WTC11 (cell line): ENCODE data around the gene CDYL. TPM values are rescaled to one million over a fixed set of nuclear protein-coding genes. Genes with fewer than 3 reads are reported as not detected.

Source experiments
- ATAC-seq: fragments of 200-7000 bp; cut with Tn5 transposase; 2 replicates; pipeline ENCODE4 v1.10.0; 2021; ENCODE audit warnings: mild to moderate bottlenecking, moderate library complexity
- CTCF ChIA-PET: fragments of 300-600 bp; sonication (Branson Sonifier 250); formaldehyde crosslinking; loops from one replicate; lab custom pipeline; 2021; ENCODE audit warnings: antibody characterized with exemption; lab: Charles Lee
- POLR2A ChIA-PET: fragments of 350-600 bp; sonication (Branson Sonifier 250); formaldehyde crosslinking; loops from one replicate; lab custom pipeline; 2021; ENCODE audit warnings: antibody characterized with exemption; lab: Charles Lee
- DNase-seq: peaks from one replicate; pipeline ENCODE4 v3.0.0; 2021; ENCODE audit warnings: low spot score
- H3K27ac Mint-ChIP-seq: 2 replicates; pipeline ENCODE4 v1.8.0; 2021; ENCODE audit warnings: mixed read lengths
- H3K27me3 Mint-ChIP-seq: 2 replicates; pipeline ENCODE4 v1.8.0; 2021; ENCODE audit warnings: low read depth, mild to moderate bottlenecking, moderate library complexity, mixed read lengths
- H3K36me3 Mint-ChIP-seq: 2 replicates; pipeline ENCODE4 v1.8.0; 2021; ENCODE audit warnings: mixed read lengths
- H3K4me1 Mint-ChIP-seq: 2 replicates; pipeline ENCODE4 v1.8.0; 2022; ENCODE audit warnings: mixed read lengths
- H3K4me3 Mint-ChIP-seq: 2 replicates; pipeline ENCODE4 v1.8.0; 2021; ENCODE audit warnings: mild to moderate bottlenecking, moderate library complexity, mixed read lengths
- H3K9me3 Mint-ChIP-seq: 2 replicates; pipeline ENCODE4 v1.8.0; 2021; ENCODE audit warnings: mixed read lengths
- ARID4B ChIP-seq: sonication (generic); formaldehyde crosslinking; IDR thresholded peaks from 2 replicates; pipeline ENCODE4 v1.8.0; 2023; ENCODE audit warnings: missing genetic modification reagents, mild to moderate bottlenecking, borderline replicate concordance
- CBFB ChIP-seq: sonication (generic); formaldehyde crosslinking; IDR thresholded peaks from 2 replicates; pipeline ENCODE4 v1.8.1; 2022; ENCODE audit warnings: mild to moderate bottlenecking, low read depth, missing genetic modification reagents
- CDX4 ChIP-seq: fragments of 250-450 bp; sonication (Bioruptor Pico); IDR thresholded peaks from 2 replicates; pipeline ENCODE4 v1.9.0; 2021; ENCODE audit warnings: moderate library complexity, mild to moderate bottlenecking, inconsistent platforms, borderline replicate concordance
- CREB1 ChIP-seq: sonication (generic); formaldehyde crosslinking; IDR thresholded peaks from 2 replicates; pipeline ENCODE4 v1.8.0; 2023; ENCODE audit warnings: mild to moderate bottlenecking, missing genetic modification reagents
- ELF4 ChIP-seq: sonication (generic); formaldehyde crosslinking; IDR thresholded peaks from 2 replicates; pipeline ENCODE4 v1.8.1; 2022; ENCODE audit warnings: low read depth, mild to moderate bottlenecking, moderate library complexity, missing genetic modification reagents
- ETV6 ChIP-seq: sonication (generic); formaldehyde crosslinking; IDR thresholded peaks from 2 replicates; pipeline ENCODE4 v1.8.1; 2022; ENCODE audit warnings: mild to moderate bottlenecking, missing genetic modification reagents
- FOXP4 ChIP-seq: sonication (generic); formaldehyde crosslinking; IDR thresholded peaks from 2 replicates; pipeline ENCODE4 v1.8.0; 2022; ENCODE audit warnings: mild to moderate bottlenecking, missing genetic modification reagents
- GABPB1 ChIP-seq: sonication (generic); formaldehyde crosslinking; IDR thresholded peaks from 2 replicates; pipeline ENCODE4 v1.8.1; 2023; ENCODE audit warnings: mild to moderate bottlenecking, missing genetic modification reagents
- KAT7 ChIP-seq: sonication (generic); formaldehyde crosslinking; IDR thresholded peaks from 2 replicates; pipeline ENCODE4 v1.8.1; 2023; ENCODE audit warnings: missing genetic modification reagents, mild to moderate bottlenecking, borderline replicate concordance
- MLX ChIP-seq: sonication (generic); formaldehyde crosslinking; IDR thresholded peaks from 2 replicates; pipeline ENCODE4 v1.8.1; 2023; ENCODE audit warnings: mild to moderate bottlenecking, missing genetic modification reagents, moderate library complexity
- MYBL2 ChIP-seq: sonication (generic); formaldehyde crosslinking; IDR thresholded peaks from 2 replicates; pipeline ENCODE4 v1.8.1; 2023; ENCODE audit warnings: mild to moderate bottlenecking, moderate library complexity, missing genetic modification reagents
- PRDM15 ChIP-seq: sonication (generic); formaldehyde crosslinking; IDR thresholded peaks from 2 replicates; pipeline ENCODE4 v1.8.0; 2022; ENCODE audit warnings: missing genetic modification reagents
- PREB ChIP-seq: sonication (generic); formaldehyde crosslinking; IDR thresholded peaks from 2 replicates; pipeline ENCODE4 v1.8.1; 2022; ENCODE audit warnings: mild to moderate bottlenecking, missing genetic modification reagents, moderate library complexity, borderline replicate concordance
- SOX15 ChIP-seq: fragments of 250-450 bp; sonication (Bioruptor Pico); IDR thresholded peaks from 2 replicates; pipeline ENCODE4 v1.9.0; 2021; ENCODE audit warnings: mild to moderate bottlenecking
- TEAD1 ChIP-seq: sonication (generic); formaldehyde crosslinking; IDR thresholded peaks from 2 replicates; pipeline ENCODE4 v1.8.0; 2022; ENCODE audit warnings: mild to moderate bottlenecking, missing genetic modification reagents
- USF1 ChIP-seq: sonication (generic); formaldehyde crosslinking; IDR thresholded peaks from 2 replicates; pipeline ENCODE4 v1.8.0; 2022; ENCODE audit warnings: mild to moderate bottlenecking, missing genetic modification reagents
- ZNF416 ChIP-seq: fragments of 250-450 bp; sonication (Bioruptor Pico); IDR thresholded peaks from 2 replicates; pipeline ENCODE4 v1.9.0; 2021; ENCODE audit warnings: mild to moderate bottlenecking, inconsistent platforms
- total RNA-seq: library from RNA; stranded (reverse); gene quantifications from 3 replicates; pipeline ENCODE4 v1.2.3, GENCODE V29; 2021

The CDYL gene
- total RNA-seq, 1 experiment from 2014 or later, result 92.0 TPM

- H3K27me3 Mint-ChIP-seq, result peaks cover 7% of the 10 kb centered on the region
- ChIA-PET POLR2A (interaction anchor here (1.1 kb wide), 1 partner anchor 49 kb away, joined by 4 read pairs; the partner anchor contains the start of gene CDYL), CTCF (interaction anchor here (0.8 to 1.4 kb wide), 6 partner anchors 47 to 414 kb away, joined by 3 to 6 read pairs (median 4); no protein-coding TSS in a partner anchor)
- H3K9me3 Mint-ChIP-seq, result peaks cover 5% of the 10 kb centered on the region
- H3K27ac Mint-ChIP-seq, result no peak overlapping the region
- H3K4me3 Mint-ChIP-seq, result no peak overlapping the region
- no peak for TF ChIP-seq USF1 (CRISPR knock-in tag)
- no peak for TF ChIP-seq ETV6
- no peak for TF ChIP-seq MLX (CRISPR knock-in tag)
- TF ChIP-seq MYBL2 (CRISPR knock-in tag), result no peak
- no peak for TF ChIP-seq PRDM15 (CRISPR knock-in tag)
- no peak for TF ChIP-seq PREB (CRISPR knock-in tag)
- TF ChIP-seq ZNF416, result no peak
- TF ChIP-seq CDX4 (CRISPR knock-in tag), result no peak
- no peak for TF ChIP-seq FOXP4 (CRISPR knock-in tag)
- DNase-seq, result no peak
- no peak for ATAC-seq
- H3K4me1 Mint-ChIP-seq, result peaks cover 22% of the 10 kb centered on the region
- H3K36me3 Mint-ChIP-seq, result no peaks in the 10 kb centered on the region
These were observed 49.0 kb upstream of the CDYL start for GRCh38 chr6:4727217-4727616.

- no peaks in the 10 kb centered on the region for H3K36me3 Mint-ChIP-seq
These were observed 48.4 kb upstream of the CDYL start for GRCh38 chr6:4727671-4728435.

More at GRCh38 chr6:4727671-4728435, 48.4 kb upstream of the CDYL start:
- ChIA-PET POLR2A (interaction anchor here (1.1 kb wide), 1 partner anchor 49 kb away, joined by 4 read pairs; the partner anchor contains the start of gene CDYL), CTCF (interaction anchor here (0.8 to 1.4 kb wide), 6 partner anchors 46 to 414 kb away, joined by 3 to 6 read pairs (median 4); no protein-coding TSS in a partner anchor)
- Mint-ChIP-seq H3K27ac (no peak overlapping the region), H3K27me3 (peaks cover 7% of the 10 kb centered on the region), H3K4me1 (peaks cover 27% of the 10 kb centered on the region), H3K4me3 (no peak overlapping the region), H3K9me3 (peaks cover 5% of the 10 kb centered on the region)
- TF ChIP-seq ELF4 (CRISPR knock-in tag), result no peak
- TF ChIP-seq KAT7, result no peak
- TF ChIP-seq TEAD1 (CRISPR knock-in tag), result no peak
- TF ChIP-seq ARID4B (CRISPR knock-in tag), result no peak
- TF ChIP-seq CREB1, result no peak
- no peak for TF ChIP-seq GABPB1 (CRISPR knock-in tag)
- no peak for TF ChIP-seq SOX15 (CRISPR knock-in tag)
- TF ChIP-seq CBFB (CRISPR knock-in tag), result no peak
- ATAC-seq, result peak; percentile 57; the same call in 1 of the 2 replicates
- DNase-seq, result no peak
